Measurements from ENCODE around the gene MBNL2. TPM values are rescaled to one million over a fixed set of nuclear protein-coding genes. Genes with fewer than 3 reads are reported as not detected.

Gene MBNL2
- total and polyA plus RNA-seq, 2 of the 13 experiments (the other 11 are each of a cell fraction or from before 2014, with no cell fraction given): 30.8 to 59.0 TPM

DNA sequence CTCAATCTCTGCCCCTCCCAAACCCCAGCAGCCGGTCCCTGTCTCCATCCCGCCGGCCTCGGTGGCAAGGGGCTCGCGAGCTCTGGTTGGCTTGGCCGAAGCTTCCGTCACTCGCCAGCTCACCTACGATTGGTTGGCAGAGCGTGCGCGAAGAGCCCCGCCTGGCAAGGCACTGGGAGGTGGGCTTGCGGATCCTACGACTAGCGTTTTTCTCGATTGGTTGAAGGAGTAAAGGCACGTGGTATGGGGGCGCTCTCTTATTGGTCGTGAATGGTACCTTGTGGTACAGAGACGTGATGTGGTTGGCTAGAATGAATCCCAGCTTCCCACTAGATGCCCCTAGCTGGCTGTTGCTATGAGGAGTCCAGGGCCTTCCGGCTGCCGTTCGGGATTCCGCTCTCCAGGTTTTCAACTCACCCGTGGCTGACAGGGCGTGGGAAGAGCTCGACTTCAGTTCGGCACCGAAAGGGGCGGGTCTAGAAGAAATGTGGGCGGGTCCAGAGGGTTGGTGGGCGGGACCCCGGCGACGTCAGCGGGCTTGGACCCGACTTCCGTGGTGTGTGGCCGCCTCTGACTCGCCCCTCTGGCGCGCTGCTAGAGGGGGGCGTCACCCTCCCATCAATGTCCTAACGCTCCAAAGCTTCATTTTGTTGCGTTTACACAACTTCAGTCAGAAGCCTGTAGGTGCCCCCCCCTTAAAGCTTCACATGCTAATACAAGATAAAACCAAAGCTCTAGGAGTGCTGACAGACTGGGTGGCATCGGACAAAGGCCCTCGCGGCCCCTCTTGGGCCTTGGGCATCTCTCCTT, 211.0 kb downstream of the MBNL2 start (continued):
- TF ChIP-seq XBP1 (CRISPR knock-in tag; IDR thresholded peaks at IDR 0.05) (no peak), ZNF496 (CRISPR knock-in tag; IDR thresholded peaks at IDR 0.05; ENCODE audit: insufficient replicate concordance) (no peak), IRF2 (CRISPR knock-in tag; IDR thresholded peaks at IDR 0.05) (peak; percentile 87; the same call in 1 of the 2 replicates), DPF2 (CRISPR knock-in tag; IDR thresholded peaks at IDR 0.05; ENCODE audit: borderline replicate concordance, low read depth) (no peak), MXD4 (CRISPR knock-in tag; IDR thresholded peaks at IDR 0.05) (no peak; the same call in none of the 2 replicates), ZNF260 (CRISPR knock-in tag; IDR thresholded peaks at IDR 0.05; ENCODE audit: borderline replicate concordance, low read depth) (no peak)
- TF ChIP-seq, protein P1, sequence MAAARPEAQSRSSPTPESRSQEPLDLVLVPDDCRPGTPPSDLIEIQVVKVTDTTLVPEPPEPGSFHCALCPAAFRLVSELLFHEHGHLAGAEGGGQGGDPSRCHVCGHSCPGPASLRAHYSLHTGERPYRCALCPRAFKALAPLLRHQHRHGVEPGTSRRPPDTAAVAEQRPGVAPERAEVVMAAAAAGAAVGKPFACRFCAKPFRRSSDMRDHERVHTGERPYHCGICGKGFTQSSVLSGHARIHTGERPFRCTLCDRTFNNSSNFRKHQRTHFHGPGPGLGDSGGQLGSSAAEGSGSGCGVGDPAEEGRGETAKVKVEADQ (CRISPR knock-in tag; IDR thresholded peaks at IDR 0.05; ENCODE audit: borderline replicate concordance): peak; percentile 56; the same call in 1 of the 2 replicates
- TF ChIP-seq, protein P2, sequence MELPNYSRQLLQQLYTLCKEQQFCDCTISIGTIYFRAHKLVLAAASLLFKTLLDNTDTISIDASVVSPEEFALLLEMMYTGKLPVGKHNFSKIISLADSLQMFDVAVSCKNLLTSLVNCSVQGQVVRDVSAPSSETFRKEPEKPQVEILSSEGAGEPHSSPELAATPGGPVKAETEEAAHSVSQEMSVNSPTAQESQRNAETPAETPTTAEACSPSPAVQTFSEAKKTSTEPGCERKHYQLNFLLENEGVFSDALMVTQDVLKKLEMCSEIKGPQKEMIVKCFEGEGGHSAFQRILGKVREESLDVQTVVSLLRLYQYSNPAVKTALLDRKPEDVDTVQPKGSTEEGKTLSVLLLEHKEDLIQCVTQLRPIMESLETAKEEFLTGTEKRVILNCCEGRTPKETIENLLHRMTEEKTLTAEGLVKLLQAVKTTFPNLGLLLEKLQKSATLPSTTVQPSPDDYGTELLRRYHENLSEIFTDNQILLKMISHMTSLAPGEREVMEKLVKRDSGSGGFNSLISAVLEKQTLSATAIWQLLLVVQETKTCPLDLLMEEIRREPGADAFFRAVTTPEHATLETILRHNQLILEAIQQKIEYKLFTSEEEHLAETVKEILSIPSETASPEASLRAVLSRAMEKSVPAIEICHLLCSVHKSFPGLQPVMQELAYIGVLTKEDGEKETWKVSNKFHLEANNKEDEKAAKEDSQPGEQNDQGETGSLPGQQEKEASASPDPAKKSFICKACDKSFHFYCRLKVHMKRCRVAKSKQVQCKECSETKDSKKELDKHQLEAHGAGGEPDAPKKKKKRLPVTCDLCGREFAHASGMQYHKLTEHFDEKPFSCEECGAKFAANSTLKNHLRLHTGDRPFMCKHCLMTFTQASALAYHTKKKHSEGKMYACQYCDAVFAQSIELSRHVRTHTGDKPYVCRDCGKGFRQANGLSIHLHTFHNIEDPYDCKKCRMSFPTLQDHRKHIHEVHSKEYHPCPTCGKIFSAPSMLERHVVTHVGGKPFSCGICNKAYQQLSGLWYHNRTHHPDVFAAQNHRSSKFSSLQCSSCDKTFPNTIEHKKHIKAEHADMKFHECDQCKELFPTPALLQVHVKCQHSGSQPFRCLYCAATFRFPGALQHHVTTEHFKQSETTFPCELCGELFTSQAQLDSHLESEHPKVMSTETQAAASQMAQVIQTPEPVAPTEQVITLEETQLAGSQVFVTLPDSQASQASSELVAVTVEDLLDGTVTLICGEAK (IDR thresholded peaks at IDR 0.05): no peak
- TF ChIP-seq, protein P2 (CRISPR knock-in tag; IDR thresholded peaks at IDR 0.05): no peak; the same call in none of the 2 replicates
- TF ChIP-seq, protein P3, sequence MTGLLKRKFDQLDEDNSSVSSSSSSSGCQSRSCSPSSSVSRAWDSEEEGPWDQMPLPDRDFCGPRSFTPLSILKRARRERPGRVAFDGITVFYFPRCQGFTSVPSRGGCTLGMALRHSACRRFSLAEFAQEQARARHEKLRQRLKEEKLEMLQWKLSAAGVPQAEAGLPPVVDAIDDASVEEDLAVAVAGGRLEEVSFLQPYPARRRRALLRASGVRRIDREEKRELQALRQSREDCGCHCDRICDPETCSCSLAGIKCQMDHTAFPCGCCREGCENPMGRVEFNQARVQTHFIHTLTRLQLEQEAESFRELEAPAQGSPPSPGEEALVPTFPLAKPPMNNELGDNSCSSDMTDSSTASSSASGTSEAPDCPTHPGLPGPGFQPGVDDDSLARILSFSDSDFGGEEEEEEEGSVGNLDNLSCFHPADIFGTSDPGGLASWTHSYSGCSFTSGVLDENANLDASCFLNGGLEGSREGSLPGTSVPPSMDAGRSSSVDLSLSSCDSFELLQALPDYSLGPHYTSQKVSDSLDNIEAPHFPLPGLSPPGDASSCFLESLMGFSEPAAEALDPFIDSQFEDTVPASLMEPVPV (CRISPR knock-in tag; IDR thresholded peaks at IDR 0.05): no peak
- TF ChIP-seq, protein P4, sequence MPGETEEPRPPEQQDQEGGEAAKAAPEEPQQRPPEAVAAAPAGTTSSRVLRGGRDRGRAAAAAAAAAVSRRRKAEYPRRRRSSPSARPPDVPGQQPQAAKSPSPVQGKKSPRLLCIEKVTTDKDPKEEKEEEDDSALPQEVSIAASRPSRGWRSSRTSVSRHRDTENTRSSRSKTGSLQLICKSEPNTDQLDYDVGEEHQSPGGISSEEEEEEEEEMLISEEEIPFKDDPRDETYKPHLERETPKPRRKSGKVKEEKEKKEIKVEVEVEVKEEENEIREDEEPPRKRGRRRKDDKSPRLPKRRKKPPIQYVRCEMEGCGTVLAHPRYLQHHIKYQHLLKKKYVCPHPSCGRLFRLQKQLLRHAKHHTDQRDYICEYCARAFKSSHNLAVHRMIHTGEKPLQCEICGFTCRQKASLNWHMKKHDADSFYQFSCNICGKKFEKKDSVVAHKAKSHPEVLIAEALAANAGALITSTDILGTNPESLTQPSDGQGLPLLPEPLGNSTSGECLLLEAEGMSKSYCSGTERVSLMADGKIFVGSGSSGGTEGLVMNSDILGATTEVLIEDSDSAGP (CRISPR knock-in tag; IDR thresholded peaks at IDR 0.05; ENCODE audit: borderline replicate concordance): peak; percentile 88; the same call in 1 of the 2 replicates
- TF ChIP-seq, protein P5, sequence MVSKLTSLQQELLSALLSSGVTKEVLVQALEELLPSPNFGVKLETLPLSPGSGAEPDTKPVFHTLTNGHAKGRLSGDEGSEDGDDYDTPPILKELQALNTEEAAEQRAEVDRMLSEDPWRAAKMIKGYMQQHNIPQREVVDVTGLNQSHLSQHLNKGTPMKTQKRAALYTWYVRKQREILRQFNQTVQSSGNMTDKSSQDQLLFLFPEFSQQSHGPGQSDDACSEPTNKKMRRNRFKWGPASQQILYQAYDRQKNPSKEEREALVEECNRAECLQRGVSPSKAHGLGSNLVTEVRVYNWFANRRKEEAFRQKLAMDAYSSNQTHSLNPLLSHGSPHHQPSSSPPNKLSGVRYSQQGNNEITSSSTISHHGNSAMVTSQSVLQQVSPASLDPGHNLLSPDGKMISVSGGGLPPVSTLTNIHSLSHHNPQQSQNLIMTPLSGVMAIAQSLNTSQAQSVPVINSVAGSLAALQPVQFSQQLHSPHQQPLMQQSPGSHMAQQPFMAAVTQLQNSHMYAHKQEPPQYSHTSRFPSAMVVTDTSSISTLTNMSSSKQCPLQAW (CRISPR knock-in tag; IDR thresholded peaks at IDR 0.05): peak; percentile 58
